Upper lobe of right lung (tissue), 1 donor: ENCODE results near the gene DLL4. TPM values are rescaled to one million over a fixed set of nuclear protein-coding genes. Genes with fewer than 3 reads are reported as not detected.

Source experiments
- ATAC-seq: fragments of 200-7000 bp; cut with Tn5 transposase; one replicate; pipeline ENCODE4 v1.9.1; 2020; ENCODE audit warnings: mild to moderate bottlenecking, moderate library complexity
- DNase-seq: peaks from one replicate; pipeline ENCODE4 v3.0.0-alpha.2; 2020
- H3K27ac ChIP-seq: fragments of 200-600 bp; one replicate; pipeline ENCODE4 v1.8.0; 2022
- H3K27me3 ChIP-seq: fragments of 200-600 bp; one replicate; pipeline ENCODE4 v1.8.0; 2022; ENCODE audit warnings: mild to moderate bottlenecking
- H3K36me3 ChIP-seq: fragments of 200-600 bp; one replicate; pipeline ENCODE4 v1.8.0; 2022
- H3K4me1 ChIP-seq: fragments of 200-600 bp; one replicate; pipeline ENCODE4 v1.8.0; 2022
- H3K4me3 ChIP-seq: fragments of 200-600 bp; one replicate; pipeline ENCODE4 v1.8.0; 2022; ENCODE audit warnings: mild to moderate bottlenecking
- H3K9me3 ChIP-seq: fragments of 200-600 bp; one replicate; pipeline ENCODE4 v1.8.0; 2022
- intact Hi-C: fragments of 100-400 bp; cut with DNase I; formaldehyde crosslinking; loops from one replicate; pipeline ENCODE4 v1.11.0; 2022
- total RNA-seq: library from RNA; stranded (reverse); fragmentation: NEBNext Ultra II Directional; extraction: Animal tissue kit (Norgen Biotek cat#: 25700); gene quantifications from one replicate; pipeline ENCODE4 v1.2.1, GENCODE V29; 2021
- TF ChIP-seq, protein P1 (sequence below): fragments of 200-600 bp; IDR thresholded peaks from one replicate; pipeline ENCODE4 v1.8.0; 2022; ENCODE audit warnings: antibody characterized with exemption
- donor health status: DM: no; HTN: yes; CAD: no; lungs with severe emphysema.

The DLL4 gene
- total RNA-seq, 1 donor from 2014 or later: 22.0 TPM

DNA sequence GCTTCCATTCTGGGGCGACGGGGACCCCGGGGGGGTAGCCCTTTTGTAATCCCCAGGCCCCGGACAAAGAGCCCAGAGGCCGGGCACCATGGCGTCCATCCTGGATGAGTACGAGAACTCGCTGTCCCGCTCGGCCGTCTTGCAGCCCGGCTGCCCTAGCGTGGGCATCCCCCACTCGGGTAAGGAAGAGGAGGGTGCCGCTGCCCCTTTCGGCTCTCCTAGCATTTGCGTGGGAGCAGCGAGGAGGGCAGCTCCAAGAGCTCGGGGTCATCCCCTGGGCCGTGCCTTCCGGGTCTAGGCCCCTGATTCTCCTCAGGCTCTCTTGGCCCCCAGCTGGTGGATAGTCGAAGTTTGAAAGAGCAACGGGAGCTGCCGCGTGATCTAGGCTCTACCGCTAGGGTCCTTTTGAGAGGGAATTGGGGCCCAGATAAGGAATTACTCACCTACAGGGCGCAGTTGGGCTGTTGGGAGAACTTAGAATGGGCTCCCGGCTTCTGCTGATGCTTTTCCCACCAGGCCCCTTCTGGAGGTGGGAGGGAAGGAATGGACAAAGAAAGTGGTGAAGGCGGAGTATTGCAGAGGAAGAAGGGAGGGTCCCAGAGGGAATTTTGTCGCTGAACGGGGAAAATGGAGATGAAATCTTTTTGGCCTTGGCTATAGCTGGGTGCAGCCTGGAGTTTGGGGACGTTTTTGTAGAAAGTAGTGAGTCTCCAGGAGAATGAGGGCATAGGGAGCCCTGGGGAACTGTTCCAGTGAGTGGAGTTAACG is 34.3 kb upstream of the DLL4 start:
- peak; percentile 82 for DNase-seq
- intact Hi-C loops: no loop called here

DNA sequence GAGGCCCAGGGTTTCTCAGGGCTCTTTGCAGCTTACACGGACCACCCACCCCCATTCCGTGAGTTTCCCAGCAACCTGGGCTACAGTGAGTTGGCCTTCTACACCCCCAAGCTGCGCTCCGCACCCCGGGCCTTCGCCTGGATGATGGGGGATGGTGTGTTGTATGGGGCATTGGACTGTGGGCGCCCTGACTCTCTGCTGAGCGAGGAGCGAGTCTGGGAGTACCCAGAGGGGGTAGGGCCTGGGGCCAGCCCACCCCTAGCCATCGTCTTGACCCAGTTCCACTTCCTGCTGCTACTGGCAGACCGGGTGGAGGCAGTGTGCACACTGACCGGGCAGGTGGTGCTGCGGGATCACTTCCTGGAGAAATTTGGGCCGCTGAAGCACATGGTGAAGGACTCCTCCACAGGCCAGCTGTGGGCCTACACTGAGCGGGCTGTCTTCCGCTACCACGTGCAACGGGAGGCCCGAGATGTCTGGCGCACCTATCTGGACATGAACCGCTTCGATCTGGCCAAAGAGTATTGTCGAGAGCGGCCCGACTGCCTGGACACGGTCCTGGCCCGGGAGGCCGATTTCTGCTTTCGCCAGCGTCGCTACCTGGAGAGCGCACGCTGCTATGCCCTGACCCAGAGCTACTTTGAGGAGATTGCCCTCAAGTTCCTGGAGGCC is 29.5 kb upstream of the DLL4 start:
- DNase-seq (no peak), ATAC-seq (no peak)
- Histone ChIP-seq H3K4me1 (peaks cover 22% of the 10 kb centered on the region), H3K27ac (no peak overlapping the region), H3K9me3 (no peaks in the 10 kb centered on the region), H3K36me3 (peaks cover 78% of the 10 kb centered on the region), H3K27me3 (no peaks in the 10 kb centered on the region), H3K4me3 (no peak overlapping the region)
- TF ChIP-seq, protein P1, sequence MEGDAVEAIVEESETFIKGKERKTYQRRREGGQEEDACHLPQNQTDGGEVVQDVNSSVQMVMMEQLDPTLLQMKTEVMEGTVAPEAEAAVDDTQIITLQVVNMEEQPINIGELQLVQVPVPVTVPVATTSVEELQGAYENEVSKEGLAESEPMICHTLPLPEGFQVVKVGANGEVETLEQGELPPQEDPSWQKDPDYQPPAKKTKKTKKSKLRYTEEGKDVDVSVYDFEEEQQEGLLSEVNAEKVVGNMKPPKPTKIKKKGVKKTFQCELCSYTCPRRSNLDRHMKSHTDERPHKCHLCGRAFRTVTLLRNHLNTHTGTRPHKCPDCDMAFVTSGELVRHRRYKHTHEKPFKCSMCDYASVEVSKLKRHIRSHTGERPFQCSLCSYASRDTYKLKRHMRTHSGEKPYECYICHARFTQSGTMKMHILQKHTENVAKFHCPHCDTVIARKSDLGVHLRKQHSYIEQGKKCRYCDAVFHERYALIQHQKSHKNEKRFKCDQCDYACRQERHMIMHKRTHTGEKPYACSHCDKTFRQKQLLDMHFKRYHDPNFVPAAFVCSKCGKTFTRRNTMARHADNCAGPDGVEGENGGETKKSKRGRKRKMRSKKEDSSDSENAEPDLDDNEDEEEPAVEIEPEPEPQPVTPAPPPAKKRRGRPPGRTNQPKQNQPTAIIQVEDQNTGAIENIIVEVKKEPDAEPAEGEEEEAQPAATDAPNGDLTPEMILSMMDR: no peak
- intact Hi-C loops: loop anchor here (5.0 to 10.0 kb wide), 2 partner anchors 123 to 275 kb away; no protein-coding TSS in a partner anchor

More for the DNA sequence above, 34.3 kb upstream of the DLL4 start:
- H3K4me1 ChIP-seq: peaks cover 10% of the 10 kb centered on the region
- H3K27ac ChIP-seq: peak overlapping the region; percentile 88
- H3K4me3 ChIP-seq: peak overlapping the region; percentile 97
- H3K9me3 ChIP-seq: no peaks in the 10 kb centered on the region
- ATAC-seq: peak; percentile 56
- TF ChIP-seq, protein P1: peak; percentile 44
- no peaks in the 10 kb centered on the region for H3K27me3 ChIP-seq
- peaks cover 40% of the 10 kb centered on the region for H3K36me3 ChIP-seq

DNA sequence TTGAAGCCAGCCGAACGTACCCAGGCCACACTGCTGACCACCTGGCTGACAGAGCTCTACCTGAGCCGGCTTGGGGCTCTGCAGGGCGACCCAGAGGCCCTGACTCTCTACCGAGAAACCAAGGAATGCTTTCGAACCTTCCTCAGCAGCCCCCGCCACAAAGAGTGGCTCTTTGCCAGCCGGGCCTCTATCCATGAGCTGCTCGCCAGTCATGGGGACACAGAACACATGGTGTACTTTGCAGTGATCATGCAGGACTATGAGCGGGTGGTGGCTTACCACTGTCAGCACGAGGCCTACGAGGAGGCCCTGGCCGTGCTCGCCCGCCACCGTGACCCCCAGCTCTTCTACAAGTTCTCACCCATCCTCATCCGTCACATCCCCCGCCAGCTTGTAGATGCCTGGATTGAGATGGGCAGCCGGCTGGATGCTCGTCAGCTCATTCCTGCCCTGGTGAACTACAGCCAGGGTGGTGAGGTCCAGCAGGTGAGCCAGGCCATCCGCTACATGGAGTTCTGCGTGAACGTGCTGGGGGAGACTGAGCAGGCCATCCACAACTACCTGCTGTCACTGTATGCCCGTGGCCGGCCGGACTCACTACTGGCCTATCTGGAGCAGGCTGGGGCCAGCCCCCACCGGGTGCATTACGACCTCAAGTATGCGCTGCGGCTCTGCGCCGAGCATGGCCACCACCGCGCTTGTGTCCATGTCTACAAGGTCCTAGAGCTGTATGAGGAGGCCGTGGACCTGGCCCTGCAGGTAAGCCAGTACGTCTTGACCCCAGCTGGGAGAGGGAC is 28.7 kb upstream of the DLL4 start:
- DNase-seq (no peak), ATAC-seq (no peak)
- Histone ChIP-seq H3K27me3 (no peaks in the 10 kb centered on the region), H3K4me3 (no peak overlapping the region), H3K27ac (no peak overlapping the region), H3K4me1 (peaks cover 26% of the 10 kb centered on the region), H3K9me3 (no peaks in the 10 kb centered on the region), H3K36me3 (peaks cover 78% of the 10 kb centered on the region)
- TF ChIP-seq, protein P1: no peak
- intact Hi-C loops: loop anchor here (5.0 to 10.0 kb wide), 2 partner anchors 122 to 274 kb away; no protein-coding TSS in a partner anchor

DNA sequence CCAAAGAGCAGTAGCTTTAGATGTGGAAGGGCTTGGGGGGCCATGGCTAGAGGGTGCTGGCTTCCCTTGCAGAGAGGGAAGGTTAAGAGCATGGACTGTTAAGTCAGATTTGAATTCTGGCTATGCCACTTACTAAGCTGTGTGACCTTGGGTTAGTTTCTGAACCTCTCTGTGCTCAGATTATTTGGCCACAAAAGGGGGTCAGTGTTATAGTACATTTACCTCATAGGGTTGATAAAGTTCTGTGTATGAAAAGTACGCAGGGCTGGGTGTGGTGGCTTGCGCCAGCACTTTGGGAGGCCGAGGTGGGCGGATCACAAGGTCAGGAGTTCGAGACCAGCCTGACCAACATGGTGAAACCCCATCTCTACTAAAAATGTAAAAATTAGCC is 28.1 kb upstream of the DLL4 start:
- Histone ChIP-seq H3K9me3 (no peaks in the 10 kb centered on the region), H3K4me3 (no peak overlapping the region), H3K4me1 (peaks cover 25% of the 10 kb centered on the region), H3K27me3 (no peaks in the 10 kb centered on the region), H3K27ac (no peak overlapping the region), H3K36me3 (peaks cover 75% of the 10 kb centered on the region)
- intact Hi-C loops: loop anchor here (5.0 to 10.0 kb wide), 2 partner anchors 121 to 274 kb away; no protein-coding TSS in a partner anchor
- DNase-seq (no peak), ATAC-seq (no peak)
- TF ChIP-seq, protein P1: no peak
